ENCODE data around the gene P2RX6.
A peak's percentile ranks its signal among the peaks of the same experiment; 100 is the strongest.

Gene P2RX6

GRCh38 chr22:20981787-20982562 is 33.0 kb upstream of the P2RX6 start, which contains the start of gene LZTR1:
LZTR1 (plus strand) TSS chr22:20982297; CDS start chr22:20982372, 75 bp downstream.
- no peaks in the 10 kb centered on the region for H3K9me3 ChIP-seq (ENCODE audit: low read length)
- H3K36me3 ChIP-seq (ENCODE audit: insufficient read depth, low read length), result peaks cover 24% of the 10 kb centered on the region
- peaks cover 30% of the 10 kb centered on the region for H3K4me1 ChIP-seq (ENCODE audit: insufficient read depth, low read length)
- peak within 1 kb of the TSS; percentile 79 to 89 for H3K4me3 ChIP-seq (ENCODE audit: low read depth in 1 of 2, low read length in 2 of 2)
- no peaks in the 10 kb centered on the region for H3K27me3 ChIP-seq (ENCODE audit: control insufficient read depth in 1 of 2, insufficient read depth in 2 of 2, low read length in 2 of 2)
- peak within 1 kb of the TSS; percentile 89 for H3K9ac ChIP-seq (ENCODE audit: low read length)
- peak within 1 kb of the TSS; percentile 96 for H3K27ac ChIP-seq (ENCODE audit: low read depth, low read length)

- H3K27ac ChIP-seq (ENCODE audit: low read depth, low read length), result peak overlapping the region; percentile 96
- H3K4me3 ChIP-seq (ENCODE audit: low read depth in 1 of 2, low read length in 2 of 2), result peak overlapping the region; percentile 79 to 89
- H3K4me1 ChIP-seq (ENCODE audit: insufficient read depth, low read length), result peaks cover 30% of the 10 kb centered on the region
- peaks cover 26% of the 10 kb centered on the region for H3K36me3 ChIP-seq (ENCODE audit: insufficient read depth, low read length)
- peak overlapping the region; percentile 82 for H3K9ac ChIP-seq (ENCODE audit: low read length)
- H3K27me3 ChIP-seq (ENCODE audit: control insufficient read depth in 1 of 2, insufficient read depth in 2 of 2, low read length in 2 of 2), result no peaks in the 10 kb centered on the region
- no peaks in the 10 kb centered on the region for H3K9me3 ChIP-seq (ENCODE audit: low read length)
Observed at GRCh38 chr22:20982563-20982882, 32.4 kb upstream of the P2RX6 start.

- peak overlapping the region in 1 of 2 donors; percentile 89 for H3K4me3 ChIP-seq (ENCODE audit: low read depth in 1 of 2, low read length in 2 of 2)
- peaks cover 30% of the 10 kb centered on the region for H3K4me1 ChIP-seq (ENCODE audit: insufficient read depth, low read length)
- no peaks in the 10 kb centered on the region for H3K9me3 ChIP-seq (ENCODE audit: low read length)
- H3K27me3 ChIP-seq (ENCODE audit: control insufficient read depth in 1 of 2, insufficient read depth in 2 of 2, low read length in 2 of 2), result no peaks in the 10 kb centered on the region
- H3K27ac ChIP-seq (ENCODE audit: low read depth, low read length), result peak overlapping the region; percentile 96
- peaks cover 33% of the 10 kb centered on the region for H3K36me3 ChIP-seq (ENCODE audit: insufficient read depth, low read length)
- peak overlapping the region; percentile 82 for H3K9ac ChIP-seq (ENCODE audit: low read length)
Observed at GRCh38 chr22:20983081-20983771, 31.7 kb upstream of the P2RX6 start.

- Histone ChIP-seq H3K36me3 (ENCODE audit: insufficient read depth, low read length) (peaks cover 41% of the 10 kb centered on the region), H3K4me1 (ENCODE audit: insufficient read depth, low read length) (peaks cover 17% of the 10 kb centered on the region), H3K27ac (ENCODE audit: low read depth, low read length) (no peak overlapping the region), H3K27me3 (ENCODE audit: control insufficient read depth in 1 of 2, insufficient read depth in 2 of 2, low read length in 2 of 2) (no peaks in the 10 kb centered on the region), H3K9me3 (ENCODE audit: low read length) (no peaks in the 10 kb centered on the region), H3K9ac (ENCODE audit: low read length) (no peak overlapping the region), H3K4me3 (ENCODE audit: low read depth in 1 of 2, low read length in 2 of 2) (no peak overlapping the region)
Observed at GRCh38 chr22:20985720-20986119, 29.2 kb upstream of the P2RX6 start.

- Histone ChIP-seq H3K9ac (ENCODE audit: low read length) (no peak overlapping the region), H3K36me3 (ENCODE audit: insufficient read depth, low read length) (peaks cover 48% of the 10 kb centered on the region)
Observed at GRCh38 chr22:20986365-20986764, 28.6 kb upstream of the P2RX6 start.

GRCh38 chr22:20987375-20987774 is 27.6 kb upstream of the P2RX6 start:
- H3K27ac ChIP-seq (ENCODE audit: low read depth, low read length), result no peak overlapping the region
- no peaks in the 10 kb centered on the region for H3K27me3 ChIP-seq (ENCODE audit: control insufficient read depth in 1 of 2, insufficient read depth in 2 of 2, low read length in 2 of 2)
- peaks cover 58% of the 10 kb centered on the region for H3K36me3 ChIP-seq (ENCODE audit: insufficient read depth, low read length)
- peaks cover 9% of the 10 kb centered on the region for H3K4me1 ChIP-seq (ENCODE audit: insufficient read depth, low read length)
- no peak overlapping the region for H3K9ac ChIP-seq (ENCODE audit: low read length)
- no peaks in the 10 kb centered on the region for H3K9me3 ChIP-seq (ENCODE audit: low read length)
- H3K4me3 ChIP-seq (ENCODE audit: low read depth in 1 of 2, low read length in 2 of 2), result no peak overlapping the region

More at GRCh38 chr22:20986365-20986764, 28.6 kb upstream of the P2RX6 start:
- H3K27ac ChIP-seq (ENCODE audit: low read depth, low read length), result no peak overlapping the region
- H3K4me1 ChIP-seq (ENCODE audit: insufficient read depth, low read length), result peaks cover 11% of the 10 kb centered on the region
- H3K4me3 ChIP-seq (ENCODE audit: low read depth in 1 of 2, low read length in 2 of 2), result no peak overlapping the region
- H3K27me3 ChIP-seq (ENCODE audit: control insufficient read depth in 1 of 2, insufficient read depth in 2 of 2, low read length in 2 of 2), result no peaks in the 10 kb centered on the region
- no peaks in the 10 kb centered on the region for H3K9me3 ChIP-seq (ENCODE audit: low read length)

- Histone ChIP-seq H3K27ac (ENCODE audit: low read depth, low read length) (no peak overlapping the region), H3K27me3 (ENCODE audit: control insufficient read depth in 1 of 2, insufficient read depth in 2 of 2, low read length in 2 of 2) (no peaks in the 10 kb centered on the region), H3K4me3 (ENCODE audit: low read depth in 1 of 2, low read length in 2 of 2) (no peak overlapping the region), H3K9me3 (ENCODE audit: low read length) (no peaks in the 10 kb centered on the region), H3K4me1 (ENCODE audit: insufficient read depth, low read length) (no peaks in the 10 kb centered on the region), H3K36me3 (ENCODE audit: insufficient read depth, low read length) (peaks cover 64% of the 10 kb centered on the region), H3K9ac (ENCODE audit: low read length) (no peak overlapping the region)
Observed at GRCh38 chr22:20988573-20989322, 26.2 kb upstream of the P2RX6 start.

GRCh38 chr22:20989323-20990138 is 25.4 kb upstream of the P2RX6 start:
- no peak overlapping the region for H3K4me3 ChIP-seq (ENCODE audit: low read depth in 1 of 2, low read length in 2 of 2)
- H3K4me1 ChIP-seq (ENCODE audit: insufficient read depth, low read length), result no peaks in the 10 kb centered on the region
- no peak overlapping the region for H3K27ac ChIP-seq (ENCODE audit: low read depth, low read length)
- H3K9me3 ChIP-seq (ENCODE audit: low read length), result no peaks in the 10 kb centered on the region
- H3K9ac ChIP-seq (ENCODE audit: low read length), result no peak overlapping the region
- H3K36me3 ChIP-seq (ENCODE audit: insufficient read depth, low read length), result peaks cover 63% of the 10 kb centered on the region
- H3K27me3 ChIP-seq (ENCODE audit: control insufficient read depth in 1 of 2, insufficient read depth in 2 of 2, low read length in 2 of 2), result no peaks in the 10 kb centered on the region

GRCh38 chr22:20990184-20991180 is 24.5 kb upstream of the P2RX6 start:
- no peak overlapping the region for H3K4me3 ChIP-seq (ENCODE audit: low read depth in 1 of 2, low read length in 2 of 2)
- no peaks in the 10 kb centered on the region for H3K27me3 ChIP-seq (ENCODE audit: control insufficient read depth in 1 of 2, insufficient read depth in 2 of 2, low read length in 2 of 2)
- peaks cover 61% of the 10 kb centered on the region for H3K36me3 ChIP-seq (ENCODE audit: insufficient read depth, low read length)
- H3K27ac ChIP-seq (ENCODE audit: low read depth, low read length), result no peak overlapping the region
- H3K9ac ChIP-seq (ENCODE audit: low read length), result no peak overlapping the region
- no peaks in the 10 kb centered on the region for H3K9me3 ChIP-seq (ENCODE audit: low read length)
- H3K4me1 ChIP-seq (ENCODE audit: insufficient read depth, low read length), result no peaks in the 10 kb centered on the region
